ENCODE measurements around the gene CNIH3.

Gene CNIH3

GRCh38 chr1:224768971-224769370 lies 152.9 kb downstream of the CNIH3 start:
- no peaks in the 10 kb centered on the region for H3K36me3 ChIP-seq (ENCODE audit: control insufficient read depth in 2 of 2, insufficient read depth in 2 of 2, low read length in 2 of 2)
- H3K27ac ChIP-seq (ENCODE audit: low read length): no peak overlapping the region
- no peaks in the 10 kb centered on the region for H3K27me3 ChIP-seq (ENCODE audit: control insufficient read depth in 1 of 2, insufficient read depth in 2 of 2, low read length in 2 of 2)
- H3K4me1 ChIP-seq (ENCODE audit: control insufficient read depth, insufficient read depth, low read length): peaks cover 9% of the 10 kb centered on the region
- H3K9me3 ChIP-seq (ENCODE audit: control insufficient read depth in 2 of 2, low read length in 2 of 2): no peaks in the 10 kb centered on the region
- H3K4me3 ChIP-seq (ENCODE audit: low read length in 2 of 2): no peak overlapping the region
- no peak overlapping the region for H3K9ac ChIP-seq (ENCODE audit: low read length in 2 of 2)

- Histone ChIP-seq H3K9ac (ENCODE audit: low read length in 2 of 2) (no peak overlapping the region), H3K27me3 (ENCODE audit: control insufficient read depth in 1 of 2, insufficient read depth in 2 of 2, low read length in 2 of 2) (no peaks in the 10 kb centered on the region), H3K27ac (ENCODE audit: low read length) (no peak overlapping the region), H3K36me3 (ENCODE audit: control insufficient read depth in 2 of 2, insufficient read depth in 2 of 2, low read length in 2 of 2) (no peaks in the 10 kb centered on the region), H3K4me1 (ENCODE audit: control insufficient read depth, insufficient read depth, low read length) (peaks cover 9% of the 10 kb centered on the region), H3K4me3 (ENCODE audit: low read length in 2 of 2) (no peak overlapping the region), H3K9me3 (ENCODE audit: control insufficient read depth in 2 of 2, low read length in 2 of 2) (no peaks in the 10 kb centered on the region)
Measured at GRCh38 chr1:224769452-224770335, 153.6 kb downstream of the CNIH3 start.

- Histone ChIP-seq H3K27ac (ENCODE audit: low read length) (no peak overlapping the region), H3K9ac (ENCODE audit: low read length in 2 of 2) (no peak overlapping the region), H3K27me3 (ENCODE audit: control insufficient read depth in 1 of 2, insufficient read depth in 2 of 2, low read length in 2 of 2) (no peaks in the 10 kb centered on the region), H3K4me1 (ENCODE audit: control insufficient read depth, insufficient read depth, low read length) (peaks cover 9% of the 10 kb centered on the region), H3K36me3 (ENCODE audit: control insufficient read depth in 2 of 2, insufficient read depth in 2 of 2, low read length in 2 of 2) (no peaks in the 10 kb centered on the region), H3K4me3 (ENCODE audit: low read length in 2 of 2) (no peak overlapping the region), H3K9me3 (ENCODE audit: control insufficient read depth in 2 of 2, low read length in 2 of 2) (no peaks in the 10 kb centered on the region)
Measured at GRCh38 chr1:224770336-224770693, 154.2 kb downstream of the CNIH3 start.

GRCh38 chr1:224773646-224774045 lies 157.5 kb downstream of the CNIH3 start:
- Histone ChIP-seq H3K9me3 (ENCODE audit: control insufficient read depth in 2 of 2, low read length in 2 of 2) (no peaks in the 10 kb centered on the region), H3K4me1 (ENCODE audit: control insufficient read depth, insufficient read depth, low read length) (peaks cover 9% of the 10 kb centered on the region), H3K36me3 (ENCODE audit: control insufficient read depth in 2 of 2, insufficient read depth in 2 of 2, low read length in 2 of 2) (no peaks in the 10 kb centered on the region), H3K4me3 (ENCODE audit: low read length in 2 of 2) (no peak overlapping the region), H3K9ac (ENCODE audit: low read length in 2 of 2) (no peak overlapping the region), H3K27ac (ENCODE audit: low read length) (no peak overlapping the region), H3K27me3 (ENCODE audit: control insufficient read depth in 1 of 2, insufficient read depth in 2 of 2, low read length in 2 of 2) (no peaks in the 10 kb centered on the region)

- H3K36me3 ChIP-seq (ENCODE audit: control insufficient read depth in 2 of 2, insufficient read depth in 2 of 2, low read length in 2 of 2): no peaks in the 10 kb centered on the region
- no peak overlapping the region for H3K27ac ChIP-seq (ENCODE audit: low read length)
- H3K4me1 ChIP-seq (ENCODE audit: control insufficient read depth, insufficient read depth, low read length): peaks cover 8% of the 10 kb centered on the region
- H3K9me3 ChIP-seq (ENCODE audit: control insufficient read depth in 2 of 2, low read length in 2 of 2): no peaks in the 10 kb centered on the region
- H3K27me3 ChIP-seq (ENCODE audit: control insufficient read depth in 1 of 2, insufficient read depth in 2 of 2, low read length in 2 of 2): no peaks in the 10 kb centered on the region
- no peak overlapping the region for H3K9ac ChIP-seq (ENCODE audit: low read length in 2 of 2)
- H3K4me3 ChIP-seq (ENCODE audit: low read length in 2 of 2): no peak overlapping the region
Measured at GRCh38 chr1:224774378-224774777, 158.3 kb downstream of the CNIH3 start.

- H3K4me1 ChIP-seq (ENCODE audit: control insufficient read depth, insufficient read depth, low read length): no peaks in the 10 kb centered on the region
- H3K9me3 ChIP-seq (ENCODE audit: control insufficient read depth in 2 of 2, low read length in 2 of 2): no peaks in the 10 kb centered on the region
- H3K9ac ChIP-seq (ENCODE audit: low read length in 2 of 2): no peak overlapping the region
- no peaks in the 10 kb centered on the region for H3K36me3 ChIP-seq (ENCODE audit: control insufficient read depth in 2 of 2, insufficient read depth in 2 of 2, low read length in 2 of 2)
- no peaks in the 10 kb centered on the region for H3K27me3 ChIP-seq (ENCODE audit: control insufficient read depth in 1 of 2, insufficient read depth in 2 of 2, low read length in 2 of 2)
- no peak overlapping the region for H3K4me3 ChIP-seq (ENCODE audit: low read length in 2 of 2)
- no peak overlapping the region for H3K27ac ChIP-seq (ENCODE audit: low read length)
Measured at GRCh38 chr1:224777180-224777579, 161.1 kb downstream of the CNIH3 start.

- H3K4me1 ChIP-seq (ENCODE audit: control insufficient read depth, insufficient read depth, low read length): no peaks in the 10 kb centered on the region
- no peak overlapping the region for H3K9ac ChIP-seq (ENCODE audit: low read length in 2 of 2)
- no peaks in the 10 kb centered on the region for H3K36me3 ChIP-seq (ENCODE audit: control insufficient read depth in 2 of 2, insufficient read depth in 2 of 2, low read length in 2 of 2)
- no peaks in the 10 kb centered on the region for H3K9me3 ChIP-seq (ENCODE audit: control insufficient read depth in 2 of 2, low read length in 2 of 2)
- H3K27me3 ChIP-seq (ENCODE audit: control insufficient read depth in 1 of 2, insufficient read depth in 2 of 2, low read length in 2 of 2): no peaks in the 10 kb centered on the region
- no peak overlapping the region for H3K4me3 ChIP-seq (ENCODE audit: low read length in 2 of 2)
- no peak overlapping the region for H3K27ac ChIP-seq (ENCODE audit: low read length)
Measured at GRCh38 chr1:224779536-224779935, 163.4 kb downstream of the CNIH3 start.

GRCh38 chr1:224780736-224781135 lies 164.6 kb downstream of the CNIH3 start:
- no peak overlapping the region for H3K4me3 ChIP-seq (ENCODE audit: low read length in 2 of 2)
- H3K9me3 ChIP-seq (ENCODE audit: control insufficient read depth in 2 of 2, low read length in 2 of 2): no peaks in the 10 kb centered on the region
- no peaks in the 10 kb centered on the region for H3K27me3 ChIP-seq (ENCODE audit: control insufficient read depth in 1 of 2, insufficient read depth in 2 of 2, low read length in 2 of 2)
- H3K27ac ChIP-seq (ENCODE audit: low read length): no peak overlapping the region
- no peaks in the 10 kb centered on the region for H3K36me3 ChIP-seq (ENCODE audit: control insufficient read depth in 2 of 2, insufficient read depth in 2 of 2, low read length in 2 of 2)
- H3K9ac ChIP-seq (ENCODE audit: low read length in 2 of 2): no peak overlapping the region
- no peaks in the 10 kb centered on the region for H3K4me1 ChIP-seq (ENCODE audit: control insufficient read depth, insufficient read depth, low read length)

GRCh38 chr1:224781800-224782199 lies 165.7 kb downstream of the CNIH3 start:
- no peaks in the 10 kb centered on the region for H3K36me3 ChIP-seq (ENCODE audit: control insufficient read depth in 2 of 2, insufficient read depth in 2 of 2, low read length in 2 of 2)
- no peak overlapping the region for H3K27ac ChIP-seq (ENCODE audit: low read length)
- no peaks in the 10 kb centered on the region for H3K4me1 ChIP-seq (ENCODE audit: control insufficient read depth, insufficient read depth, low read length)
- no peak overlapping the region for H3K4me3 ChIP-seq (ENCODE audit: low read length in 2 of 2)
- no peaks in the 10 kb centered on the region for H3K27me3 ChIP-seq (ENCODE audit: control insufficient read depth in 1 of 2, insufficient read depth in 2 of 2, low read length in 2 of 2)
- H3K9me3 ChIP-seq (ENCODE audit: control insufficient read depth in 2 of 2, low read length in 2 of 2): no peaks in the 10 kb centered on the region
- H3K9ac ChIP-seq (ENCODE audit: low read length in 2 of 2): no peak overlapping the region

- Histone ChIP-seq H3K4me1 (ENCODE audit: control insufficient read depth, insufficient read depth, low read length) (no peaks in the 10 kb centered on the region), H3K27ac (ENCODE audit: low read length) (no peak overlapping the region), H3K36me3 (ENCODE audit: control insufficient read depth in 2 of 2, insufficient read depth in 2 of 2, low read length in 2 of 2) (no peaks in the 10 kb centered on the region), H3K9ac (ENCODE audit: low read length in 2 of 2) (no peak overlapping the region), H3K9me3 (ENCODE audit: control insufficient read depth in 2 of 2, low read length in 2 of 2) (no peaks in the 10 kb centered on the region), H3K27me3 (ENCODE audit: control insufficient read depth in 1 of 2, insufficient read depth in 2 of 2, low read length in 2 of 2) (no peaks in the 10 kb centered on the region), H3K4me3 (ENCODE audit: low read length in 2 of 2) (no peak overlapping the region)
Measured at GRCh38 chr1:224782281-224783000, 166.3 kb downstream of the CNIH3 start.

Data from stomach smooth muscle (tissue), 2 donors.